DMS114 treated with DMSO at 0.1 percent for 48 hours (cell line): ENCODE measurements around the gene TLCD3B.
A peak's percentile ranks its signal among the peaks of the same experiment; 100 is the strongest.
"Not testable (repeated sequence)": the region's sequence is repeated elsewhere in the genome, so short reads cannot be mapped to it uniquely, and the experiment has no call there.

Experiments
- DNase-seq: peaks from one replicate; lab custom pipeline; 2025; ENCODE audit not compliant: unreplicated experiment; lab: John Stamatoyannopoulos, UW

TLCD3B gene

DNA sequence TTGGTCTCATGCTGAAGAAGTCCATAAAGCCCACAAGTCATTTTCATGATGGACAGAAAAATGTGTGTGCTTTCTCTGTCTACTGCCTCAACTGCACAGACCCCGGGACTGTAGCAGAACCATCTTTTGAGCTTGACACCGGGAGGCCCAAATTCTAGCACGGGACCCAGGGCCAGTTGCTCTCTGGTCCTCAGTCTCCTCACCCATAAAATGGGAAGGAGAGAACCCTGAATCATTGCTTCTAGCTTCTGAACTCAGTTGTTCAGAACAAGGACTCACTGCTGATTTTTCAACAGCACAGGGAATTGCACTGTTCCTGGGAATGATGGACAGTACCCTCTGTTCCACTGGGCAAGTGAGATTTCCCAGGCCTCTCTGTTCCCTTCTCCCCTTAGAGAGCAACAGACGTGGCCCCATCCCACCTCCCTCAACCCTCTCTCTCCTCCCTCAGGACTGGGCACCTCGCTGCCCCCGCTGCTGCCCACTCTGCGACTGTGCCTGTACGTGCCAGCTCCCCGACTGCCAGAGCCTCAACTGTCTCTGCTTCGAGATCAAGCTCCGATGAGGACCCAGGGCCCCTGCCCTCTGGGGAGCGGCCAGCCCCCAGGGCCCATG, 32.3 kb upstream of the TLCD3B start:
- DNase-seq = no peak

DNA sequence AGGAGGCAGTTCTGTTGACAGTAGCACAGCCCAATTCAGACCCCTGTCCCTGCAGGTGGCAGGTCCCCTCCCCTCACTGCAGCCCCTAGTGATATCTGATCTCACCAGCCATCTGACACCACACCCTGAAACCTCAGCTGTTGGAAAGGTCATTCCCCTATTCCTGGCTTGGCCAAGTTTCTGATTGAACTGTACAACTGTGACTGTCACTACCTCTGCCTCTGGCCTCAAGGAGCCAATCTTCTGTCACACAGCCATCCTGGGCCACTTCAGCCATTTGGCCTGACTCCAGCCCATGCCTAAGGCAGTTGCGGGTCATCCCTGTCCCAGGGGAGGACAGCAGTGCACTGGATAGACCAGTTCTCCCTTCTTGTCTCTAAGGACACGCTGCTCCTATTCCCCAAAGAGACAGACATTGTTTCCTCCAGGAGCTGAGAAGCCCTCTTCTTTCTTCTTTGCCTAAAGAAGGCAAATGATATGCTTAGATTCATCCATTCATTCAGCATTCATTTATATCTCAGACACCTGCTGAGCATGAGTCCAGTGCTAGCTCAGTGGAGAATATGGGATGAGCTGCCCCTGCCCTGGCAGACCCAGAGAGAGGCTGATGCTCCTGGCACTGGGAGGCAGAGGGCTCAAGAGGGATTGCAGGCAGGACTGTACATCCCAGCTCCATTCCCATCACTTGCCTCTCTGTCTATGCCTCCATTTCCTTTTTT, 29.9 kb upstream of the TLCD3B start:
- DNase-seq = no peak

DNA sequence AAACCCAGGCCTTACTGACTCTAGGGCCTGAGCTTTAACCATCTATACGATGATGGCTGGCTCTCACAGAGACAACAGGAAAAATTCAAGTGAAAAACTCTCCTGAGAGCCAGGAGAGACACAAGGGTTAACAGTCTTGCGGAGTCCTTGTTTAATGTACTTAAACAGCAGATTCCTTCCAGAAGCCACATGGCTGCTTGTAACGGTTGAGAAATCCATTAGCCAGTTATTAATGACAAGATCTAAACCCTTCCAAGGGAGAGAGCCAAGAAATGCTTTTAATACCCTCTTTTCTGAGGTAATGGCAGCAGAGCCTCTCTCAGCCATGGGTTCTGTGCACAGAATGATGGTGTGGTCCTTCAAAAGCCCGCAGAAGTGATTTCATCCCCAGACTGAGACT, 29.3 kb upstream of the TLCD3B start:
- no peak for DNase-seq

DNA sequence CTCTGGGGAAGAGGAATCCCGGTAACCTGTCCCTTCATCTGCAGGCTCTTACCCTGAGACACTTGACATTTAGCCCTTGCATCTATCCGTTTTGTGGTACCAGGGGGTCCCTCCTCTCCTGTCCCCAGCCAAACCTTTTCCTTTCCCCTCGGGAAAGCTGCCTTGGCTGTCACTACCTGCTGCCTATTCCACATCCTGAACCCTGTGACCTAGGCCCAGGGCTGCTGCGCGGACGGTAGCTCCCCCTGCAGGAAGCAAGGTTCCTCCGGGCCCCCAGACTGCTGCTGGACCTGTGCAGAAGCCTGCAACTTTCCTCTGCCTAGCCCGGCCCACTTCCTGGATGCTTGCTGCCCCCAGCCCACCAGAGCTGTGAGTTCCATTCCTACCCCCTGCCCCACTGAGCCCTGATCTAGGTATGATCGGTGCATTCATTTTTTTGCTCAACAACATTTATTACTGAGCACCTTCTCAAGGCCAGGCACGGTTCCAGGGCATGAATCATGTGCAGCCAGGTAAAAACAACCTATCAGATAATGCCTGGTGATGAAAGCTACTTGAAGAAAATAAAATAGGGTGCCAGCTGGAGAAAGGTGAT, 24.0 kb upstream of the TLCD3B start:
- no peak for DNase-seq

DNA sequence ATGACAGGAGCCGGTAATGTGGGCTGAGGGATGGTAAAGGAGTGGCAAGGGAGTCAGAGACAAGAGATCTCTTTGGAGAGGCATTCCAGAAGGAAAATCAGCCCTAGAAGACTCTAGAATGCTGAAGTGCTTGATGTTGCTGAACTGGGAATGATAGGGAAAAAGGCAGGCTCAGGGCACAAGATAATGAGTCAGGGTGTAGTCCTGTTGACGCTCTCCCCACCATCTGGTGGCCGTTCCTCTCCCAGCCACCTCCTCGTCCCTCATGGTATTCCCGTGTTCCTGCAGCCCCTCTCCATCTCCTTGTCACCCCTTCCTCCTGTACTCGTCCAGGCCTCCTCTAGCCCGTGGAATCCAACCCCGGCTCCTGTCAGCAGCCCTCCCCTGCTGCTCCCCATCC, 23.4 kb upstream of the TLCD3B start:
- no peak for DNase-seq

DNA sequence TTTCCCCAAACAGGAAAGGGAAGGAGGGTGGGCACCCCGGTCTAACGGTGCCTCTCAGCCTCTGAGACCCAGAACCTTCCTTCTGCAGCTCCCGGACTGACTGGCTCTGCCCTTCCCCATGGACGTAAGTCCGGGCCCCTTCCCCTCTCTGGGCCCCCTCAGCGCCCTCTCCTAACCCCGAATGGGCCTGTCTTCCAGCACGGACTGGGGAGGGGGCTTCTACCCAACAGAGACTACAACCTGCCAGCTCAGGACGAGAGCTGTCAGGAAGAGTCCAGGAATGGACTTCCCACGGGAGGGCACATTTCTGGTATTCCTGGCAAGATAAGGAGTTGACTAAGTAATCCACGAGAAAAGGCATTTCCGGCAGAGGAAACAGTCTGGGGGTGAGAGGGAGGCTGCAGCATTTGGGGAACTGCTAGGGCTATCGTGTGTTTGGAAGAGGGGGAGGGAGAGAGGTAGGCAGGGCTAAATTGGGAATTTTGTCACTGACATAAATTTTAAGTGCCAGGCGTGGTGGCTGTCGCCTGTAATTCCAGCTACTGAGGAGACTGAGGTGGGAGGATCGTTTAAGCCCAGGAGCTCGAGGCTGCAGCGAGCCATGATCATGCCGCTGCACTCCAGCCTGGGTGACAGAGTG, 22.4 kb upstream of the TLCD3B start:
- no peak for DNase-seq

DNA sequence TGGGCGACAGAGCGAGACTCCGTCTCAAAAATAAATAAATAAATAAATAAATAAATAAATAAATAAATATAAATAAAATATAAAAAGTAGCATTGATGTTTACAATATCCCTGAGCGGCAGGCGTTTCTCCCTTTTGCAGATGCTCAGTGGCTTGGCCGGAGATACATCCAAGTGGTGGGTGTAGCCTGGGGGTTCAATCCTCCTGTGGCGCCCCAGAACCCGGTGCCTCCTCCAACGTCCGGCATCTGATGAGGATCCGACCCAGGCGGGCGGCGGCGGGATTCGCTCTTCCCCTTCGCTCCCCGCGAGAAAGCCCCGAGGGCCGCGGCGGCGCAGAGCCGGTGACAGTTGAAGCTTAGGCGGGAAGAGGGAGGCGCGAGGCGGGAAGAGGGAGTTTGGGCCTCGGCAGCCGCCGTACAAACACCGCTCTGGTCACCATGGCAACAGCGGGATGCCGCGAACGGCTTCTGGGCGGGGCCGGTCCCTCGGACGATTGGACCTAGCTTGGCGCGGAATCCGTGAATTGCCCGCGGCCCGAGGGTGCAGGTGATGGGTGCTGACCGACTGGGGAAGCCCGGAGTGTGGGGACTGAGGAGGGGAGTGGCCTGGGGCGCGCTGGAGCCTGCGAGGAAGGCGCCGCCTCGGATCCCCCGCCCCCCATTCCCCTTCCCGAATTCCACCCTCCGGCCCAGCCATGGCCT, 21.8 kb upstream of the TLCD3B start:
- peak; percentile 90 for DNase-seq

DNA sequence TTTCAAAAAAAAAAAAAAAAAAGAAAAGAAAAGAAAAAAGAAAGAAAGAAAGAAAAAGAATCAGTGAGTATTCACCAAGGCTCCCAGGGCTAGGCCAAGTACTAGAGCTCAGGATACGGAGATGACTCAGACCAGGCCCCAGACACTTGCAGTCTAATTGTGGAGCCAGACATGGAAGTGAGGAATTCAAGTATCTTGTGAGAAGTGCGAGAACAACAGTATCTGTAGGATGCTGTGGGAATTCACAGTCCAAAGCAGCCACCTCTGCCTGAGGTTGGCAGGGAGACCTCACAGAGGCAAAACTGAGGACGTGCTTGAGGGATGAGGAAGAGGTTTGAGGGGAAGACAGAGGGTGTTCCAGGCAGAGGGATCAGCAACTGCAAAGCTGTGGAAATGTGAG, 20.4 kb upstream of the TLCD3B start:
- DNase-seq = no peak

DNA sequence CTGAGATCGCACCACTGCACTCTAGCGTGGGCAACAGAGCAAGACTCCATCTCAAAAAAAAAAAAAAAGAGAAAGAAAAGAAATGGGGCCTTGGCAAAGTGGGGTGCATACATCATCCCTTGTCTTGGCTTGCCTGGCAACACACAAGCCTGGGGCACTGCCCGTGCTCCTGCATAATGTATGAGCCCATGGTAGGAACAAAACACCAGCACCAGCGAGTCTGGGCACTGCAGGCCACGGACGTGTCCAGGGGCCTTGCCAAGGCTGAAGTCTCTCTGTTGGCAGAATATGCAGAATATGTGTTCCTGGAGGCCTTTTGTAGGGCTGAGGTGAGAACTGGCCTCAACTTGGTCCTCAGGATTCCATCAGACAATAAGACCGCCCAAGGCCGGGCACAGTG, 18.8 kb upstream of the TLCD3B start:
- DNase-seq = no peak

DNA sequence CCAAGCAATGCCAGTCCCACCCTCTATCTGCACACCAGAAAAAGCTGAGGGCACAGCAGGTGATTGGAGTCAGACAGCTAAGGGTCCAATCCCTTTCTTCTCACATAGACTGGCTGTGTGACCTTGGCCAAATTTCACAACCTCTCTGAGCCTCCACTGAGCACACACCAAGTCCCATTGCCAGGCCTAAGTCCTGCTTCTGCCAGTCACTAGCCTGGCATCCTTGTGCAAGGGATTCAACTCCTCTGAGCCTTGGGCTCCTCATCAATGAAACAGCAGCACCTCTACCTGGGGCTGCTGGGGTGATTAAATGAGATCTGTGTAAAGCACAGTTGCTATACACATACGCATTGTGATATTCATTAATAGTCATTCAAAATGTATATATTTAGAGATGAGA, 15.5 kb upstream of the TLCD3B start:
- no peak for DNase-seq

DNA sequence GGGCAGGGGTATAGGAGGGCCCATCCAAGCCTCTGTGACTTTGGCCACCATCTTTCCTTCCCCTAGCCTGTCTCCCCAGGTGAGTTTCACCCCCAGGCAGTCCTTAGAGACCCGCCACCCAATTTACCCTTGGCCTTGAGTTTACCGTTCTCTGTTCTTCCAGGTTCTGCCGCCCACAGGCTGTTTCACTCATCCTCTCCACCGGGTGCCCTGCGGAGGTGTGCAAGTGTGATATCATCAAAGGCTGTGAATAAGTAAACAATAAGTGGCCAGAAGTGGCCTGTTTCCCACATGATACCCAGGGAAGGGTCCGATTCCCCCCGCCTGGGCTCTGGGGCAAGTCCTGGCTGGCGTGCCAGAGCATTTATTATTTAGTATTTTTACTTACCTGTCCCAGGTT, 15.1 kb upstream of the TLCD3B start:
- DNase-seq = no peak

DNA sequence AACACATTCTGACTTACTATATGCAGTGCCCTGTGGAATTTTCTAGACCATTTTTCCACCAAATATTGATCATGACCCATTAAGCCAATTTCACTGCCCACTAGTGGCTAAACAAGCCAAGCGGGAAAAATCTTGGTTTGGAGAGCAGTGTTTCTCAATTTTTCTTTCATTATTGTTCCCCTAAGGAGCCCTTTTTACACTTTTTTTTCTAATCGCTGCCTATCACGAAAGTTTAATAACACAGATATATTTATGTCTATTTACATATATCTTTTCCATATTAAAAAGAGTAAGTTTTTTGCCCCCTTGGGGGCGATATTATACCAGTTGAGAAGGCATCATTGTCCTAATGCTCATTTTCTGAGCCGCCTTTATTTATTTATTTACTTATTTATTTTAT, 10.8 kb upstream of the TLCD3B start:
- no peak for DNase-seq

DNA sequence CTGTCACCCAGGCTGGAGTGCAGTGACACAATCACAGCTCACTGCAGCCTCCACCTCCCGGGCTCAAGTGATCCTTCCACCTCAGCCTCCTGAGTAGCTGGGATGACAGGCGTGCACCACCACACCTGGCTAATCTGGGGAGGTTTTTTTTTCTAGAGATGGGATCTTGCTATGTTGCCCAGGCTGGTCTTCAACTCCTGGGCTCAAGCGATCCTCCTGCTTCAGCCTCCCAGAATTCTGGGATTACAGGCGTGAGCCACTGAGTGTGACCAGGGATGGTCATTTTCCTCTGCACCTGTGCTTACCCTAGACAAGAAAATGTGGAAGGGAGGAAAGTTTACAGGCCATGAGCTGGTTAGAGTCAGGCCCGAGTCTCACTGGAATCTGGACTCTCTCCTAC, 9.6 kb upstream of the TLCD3B start:
- DNase-seq = not testable (repeated sequence)

DNA sequence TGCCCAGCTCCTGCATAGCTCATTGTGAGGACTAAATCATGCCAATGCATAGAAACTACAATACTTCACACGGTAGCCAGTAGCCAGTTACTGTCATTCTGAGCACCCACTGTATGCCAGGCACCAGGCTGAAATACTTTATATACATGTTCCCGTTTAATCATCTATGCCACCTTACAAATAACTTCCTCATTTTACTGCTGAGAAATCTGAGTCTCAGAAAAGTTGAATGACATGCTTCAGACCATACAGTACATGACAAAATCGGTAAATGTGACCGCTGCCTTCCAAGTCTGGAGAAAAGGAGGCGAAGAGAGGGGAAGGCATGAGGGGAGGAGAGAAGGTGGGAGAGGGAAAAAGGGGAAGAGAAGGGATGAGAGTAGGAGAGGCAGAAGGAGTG, 9.2 kb upstream of the TLCD3B start:
- DNase-seq = no peak

DNA sequence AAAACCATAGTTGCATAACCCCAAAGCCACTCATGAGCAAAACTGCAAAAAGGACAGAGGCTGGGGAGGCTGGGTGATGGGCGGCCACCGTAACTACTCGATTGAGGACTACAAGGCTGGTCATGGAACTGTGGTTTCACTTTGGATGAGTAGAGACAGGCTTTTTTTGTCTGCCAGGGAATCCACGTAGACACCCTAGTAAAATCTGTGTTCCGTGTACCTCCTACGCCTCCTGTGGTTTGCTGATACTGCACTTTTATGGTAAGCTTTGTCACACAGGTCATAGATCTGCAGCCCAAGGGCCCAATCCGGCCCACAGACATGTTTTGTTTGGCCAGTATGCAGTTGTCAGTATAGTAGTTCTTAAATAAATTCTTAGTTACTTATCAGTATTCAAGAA, 2.2 kb upstream of the TLCD3B start:
- no peak for DNase-seq

DNA sequence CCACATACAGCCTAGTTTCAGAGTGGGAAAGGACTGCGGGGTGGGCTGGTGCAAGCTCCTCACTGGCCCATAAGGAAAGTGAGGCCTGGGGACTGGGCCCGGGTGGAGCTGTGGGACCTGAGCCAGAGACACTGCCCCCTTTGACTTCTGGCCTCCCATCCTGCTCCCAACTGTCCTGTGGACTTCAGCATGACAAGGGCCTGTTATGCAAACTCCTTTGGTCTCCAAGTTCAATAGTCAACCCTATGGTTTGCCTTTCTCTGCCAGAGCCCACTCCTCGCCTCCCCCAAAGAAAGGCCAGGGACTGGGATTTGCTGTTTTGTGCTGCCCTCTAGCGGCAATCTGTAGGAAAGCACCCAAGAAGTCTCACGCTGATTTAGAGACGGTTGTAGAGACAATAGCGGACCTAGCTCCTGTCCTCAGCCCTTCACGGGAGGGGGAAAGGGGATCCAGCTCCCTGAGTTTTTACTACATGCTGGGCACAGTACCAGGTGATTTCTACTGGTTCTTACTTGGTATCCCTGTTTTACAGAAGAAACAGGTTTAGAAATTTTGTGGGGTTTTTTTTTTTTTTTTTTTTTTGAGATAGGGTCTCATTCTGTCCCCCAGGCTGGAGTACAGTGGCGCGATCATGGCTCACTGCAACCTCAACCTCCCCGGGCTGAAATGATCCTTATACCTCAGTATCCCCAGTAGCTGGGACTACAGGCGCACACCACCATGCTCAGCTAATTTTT, 1.2 kb upstream of the TLCD3B start:
- DNase-seq = peak; percentile 73

DNA sequence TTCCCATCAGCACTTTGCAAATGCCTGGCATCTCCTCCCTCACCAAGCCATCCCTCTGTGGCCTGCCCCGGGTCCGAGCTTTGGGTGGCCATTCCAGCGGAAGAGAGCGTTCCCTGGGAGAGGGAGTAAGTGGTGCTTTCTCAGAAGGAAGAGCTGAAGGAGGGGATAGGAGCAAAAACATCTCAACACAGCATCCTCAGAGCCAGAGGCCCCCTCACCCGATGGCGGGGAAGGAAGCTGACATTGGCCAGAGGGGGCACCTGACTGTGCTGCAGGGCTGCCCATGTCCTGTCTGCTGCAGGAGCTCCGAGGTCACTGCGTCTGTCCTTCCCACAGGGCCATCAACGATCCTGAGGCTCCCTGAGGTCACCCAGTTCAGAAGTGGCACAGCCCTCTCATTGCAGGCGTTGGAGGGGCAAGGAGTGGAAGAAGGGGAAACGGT, 427 bp upstream of the TLCD3B start:
- no peak for DNase-seq

DNA sequence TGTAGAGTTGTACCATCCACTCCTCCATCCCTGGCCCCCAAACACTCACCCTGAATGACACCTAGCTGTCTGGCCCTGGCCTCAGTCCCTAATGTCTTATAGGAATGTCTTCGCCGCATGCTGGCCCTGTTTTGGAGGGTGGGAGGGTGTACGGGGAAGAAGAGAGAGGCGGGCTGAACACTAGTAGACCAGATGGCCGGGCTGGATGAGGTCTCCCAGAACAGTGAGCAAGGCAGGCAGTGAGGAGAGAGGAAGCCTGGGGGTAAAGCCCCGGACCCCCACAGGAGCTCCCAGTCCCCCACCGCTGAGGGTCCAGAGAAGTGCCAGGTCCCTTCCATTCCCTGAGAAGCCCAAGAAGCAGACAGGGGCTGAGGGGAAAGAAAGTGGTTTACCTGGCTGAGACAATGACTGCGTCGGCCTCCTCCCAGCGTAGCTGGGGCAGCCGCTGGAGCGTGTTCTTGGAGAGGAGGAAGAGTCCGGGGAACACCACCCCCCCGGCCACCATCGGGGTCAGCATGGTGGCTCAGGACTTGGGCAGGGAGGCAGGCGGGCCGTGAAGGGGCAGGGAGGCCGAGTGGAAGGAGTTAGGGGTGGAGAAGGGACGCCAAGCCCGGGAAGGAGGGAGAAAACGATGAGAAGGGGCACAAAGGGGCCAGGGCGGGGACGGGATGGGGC, 923 bp downstream of the TLCD3B start:
- DNase-seq = no peak

DNA sequence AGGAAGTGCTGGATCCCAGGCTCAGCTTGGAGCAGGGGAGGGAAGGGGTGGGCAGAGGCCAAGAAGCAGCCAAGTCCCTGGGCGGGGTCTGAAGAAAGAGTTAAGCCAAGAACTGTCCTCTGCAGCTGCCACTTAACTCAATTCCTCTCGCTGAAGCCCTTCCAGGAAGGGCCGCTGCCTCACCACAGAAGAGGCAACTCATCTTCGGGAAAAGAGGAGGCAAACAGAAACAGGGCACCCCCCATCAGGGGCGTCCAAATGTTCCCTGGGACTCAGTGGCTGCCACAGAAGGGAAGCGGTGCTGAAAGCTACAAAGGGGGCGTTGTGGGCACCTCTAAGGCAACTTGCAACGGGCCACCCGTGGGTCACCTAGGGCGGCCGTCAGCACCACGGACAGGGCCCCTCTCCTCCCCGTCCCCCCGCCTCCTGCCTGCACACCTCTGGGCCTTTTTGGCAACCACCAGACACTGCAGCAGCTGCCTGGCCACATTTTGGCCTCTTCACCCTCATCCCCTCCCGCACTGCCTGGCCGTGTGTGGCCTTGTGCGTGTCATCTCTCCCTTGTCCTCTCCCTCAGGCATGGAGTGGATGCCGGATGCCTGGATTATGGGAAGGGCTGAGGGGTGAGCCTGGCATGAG, 2.5 kb downstream of the TLCD3B start:
- DNase-seq = no peak
